GM23248 (cell line): Measurements from ENCODE around the gene NF1. TPM values are rescaled to one million over a fixed set of nuclear protein-coding genes. Genes with fewer than 3 reads are reported as not detected.

ENCODE experiments used
- DNase-seq: peaks from one replicate; pipeline ENCODE4 v3.0.0-alpha.2; 2015
- H2AFZ ChIP-seq: fragments of 200-600 bp; sonication (generic); 2 replicates; pipeline ENCODE4 v1.6.1; 2016; ENCODE audit warnings: antibody characterized with exemption
- H3F3A ChIP-seq: fragments of 200-600 bp; sonication (generic); 2 replicates; pipeline ENCODE4 v1.6.1; 2016; ENCODE audit warnings: mild to moderate bottlenecking, antibody characterized with exemption, mixed run types; ENCODE audit not compliant: insufficient read depth
- H3K27ac ChIP-seq: fragments of 200-600 bp; sonication (generic); 2 replicates; pipeline ENCODE4 v1.5.1; 2016; ENCODE audit warnings: mild to moderate bottlenecking
- H3K27me3 ChIP-seq: fragments of 200-600 bp; sonication (generic); replicated peaks from 2 replicates; pipeline ENCODE4 v1.6.1; 2016; ENCODE audit warnings: mild to moderate bottlenecking; ENCODE audit not compliant: insufficient read depth
- H3K36me3 ChIP-seq: fragments of 200-600 bp; sonication (generic); 2 replicates; pipeline ENCODE4 v1.6.1; 2016; ENCODE audit warnings: low read depth, mild to moderate bottlenecking
- H3K4me1 ChIP-seq: fragments of 200-600 bp; sonication (generic); 2 replicates; pipeline ENCODE4 v1.6.1; 2016; ENCODE audit warnings: mild to moderate bottlenecking; ENCODE audit not compliant: insufficient read depth
- H3K4me2 ChIP-seq: fragments of 200-600 bp; sonication (generic); one replicate; pipeline ENCODE4 v1.6.1; 2016; ENCODE audit warnings: mild to moderate bottlenecking; ENCODE audit not compliant: unreplicated experiment
- H3K4me3 ChIP-seq: fragments of 200-600 bp; sonication (generic); 2 replicates; pipeline ENCODE4 v1.5.1; 2016; ENCODE audit warnings: mild to moderate bottlenecking
- H3K79me2 ChIP-seq: fragments of 200-600 bp; sonication (generic); 2 replicates; pipeline ENCODE4 v1.6.1; 2016; ENCODE audit warnings: mild to moderate bottlenecking; ENCODE audit not compliant: insufficient read depth
- H3K9ac ChIP-seq: fragments of 200-600 bp; sonication (generic); 2 replicates; pipeline ENCODE4 v1.6.1; 2016; ENCODE audit warnings: mild to moderate bottlenecking
- H3K9me2 ChIP-seq: fragments of 200-600 bp; sonication (generic); 2 replicates; pipeline ENCODE4 v1.6.1; 2016; ENCODE audit warnings: mixed run types, mild to moderate bottlenecking, moderate library complexity; ENCODE audit not compliant: insufficient read depth
- H3K9me3 ChIP-seq: fragments of 200-600 bp; sonication (generic); one replicate; pipeline ENCODE4 v1.6.1; 2017; ENCODE audit warnings: low read depth
- H4K20me1 ChIP-seq: fragments of 200-600 bp; sonication (generic); 2 replicates; pipeline ENCODE4 v1.6.0; 2016; ENCODE audit not compliant: insufficient read depth
- EZH2 ChIP-seq: fragments of 200-600 bp; sonication (generic); IDR thresholded peaks from 2 replicates; pipeline ENCODE4 v1.6.1; 2018; ENCODE audit warnings: antibody characterized with exemption, mild to moderate bottlenecking; ENCODE audit not compliant: insufficient read depth, poor library complexity, severe bottlenecking
- EZH2phosphoT487 ChIP-seq: fragments of 200-600 bp; sonication (generic); IDR thresholded peaks from 2 replicates; pipeline ENCODE4 v1.6.1; 2018; ENCODE audit warnings: antibody characterized with exemption, moderate library complexity, mild to moderate bottlenecking, low read depth; ENCODE audit not compliant: insufficient read depth
- WGBS, 2 experiments: methylation state at CpG; one replicate each; pipeline ENCODE4 v1.1.6; 2015 to 2017; ENCODE audit warnings: low lambda C conversion rate in 2 of 2, low coverage in 1 of 2; ENCODE audit errors: missing lambda C conversion rate in 2 of 2; 5-methylcytosine and 5-hydroxymethylcytosine counted together
- in situ Hi-C: fragments of 300-500 bp; cut with MboI; formaldehyde crosslinking; loops from 2 replicates; pipeline ENCODE4 v1.15.0; 2020
- polyA plus RNA-seq: library from polyadenylated mRNA; unstranded; fragments of >200 nt; fragmentation: Nextera tagmentation; extraction: Ambion mirVana; gene quantifications from 2 replicates; pipeline ENCODE4 v1.2.1, GENCODE V29; 2016
- total RNA-seq: library from RNA; depleted of rRNA; stranded (reverse); fragments of >200 nt; shearing (Covaris generic); gene quantifications from 2 replicates; pipeline ENCODE4 v1.2.3, GENCODE V29; 2014

NF1 gene
- total and polyA plus RNA-seq, 2 experiments from 2014 or later = 6.1 to 24.4 TPM

GRCh38 chr17:31211352-31212012, 116.7 kb downstream of the NF1 start:
- H3K9me2 ChIP-seq = no peaks in the 10 kb centered on the region
- H4K20me1 ChIP-seq = no peaks in the 10 kb centered on the region
- H3K27me3 ChIP-seq = no peaks in the 10 kb centered on the region
- no peak overlapping the region for H3K4me3 ChIP-seq
- H3K4me1 ChIP-seq = peaks cover 13% of the 10 kb centered on the region
- in situ Hi-C loops = loop anchor here (10.0 kb wide), 1 partner anchor 197 kb away; no protein-coding TSS in a partner anchor
- H3K9ac ChIP-seq = no peak overlapping the region
- H3K27ac ChIP-seq = no peak overlapping the region
- H2AFZ ChIP-seq = no peak overlapping the region
- no peak overlapping the region for H3K4me2 ChIP-seq
- H3K36me3 ChIP-seq = no peaks in the 10 kb centered on the region; the same call in 1 of the 2 replicates
- H3K9me3 ChIP-seq = no peaks in the 10 kb centered on the region
- H3K79me2 ChIP-seq = no peaks in the 10 kb centered on the region; the same call in 1 of the 2 replicates
- peaks cover 18% of the 10 kb centered on the region for H3F3A ChIP-seq
- DNase-seq = peak; percentile 47
- TF ChIP-seq EZH2 (no peak), EZH2phosphoT487 (no peak)

GRCh38 chr17:31216031-31216751, 121.4 kb downstream of the NF1 start:
- Histone ChIP-seq H3K27me3 (no peaks in the 10 kb centered on the region), H4K20me1 (no peaks in the 10 kb centered on the region), H3F3A (peaks cover 25% of the 10 kb centered on the region), H3K9me2 (no peaks in the 10 kb centered on the region), H3K4me2 (peak overlapping the region; percentile 79), H3K9ac (peak overlapping the region; percentile 27), H3K4me3 (peak overlapping the region; percentile 37), H3K4me1 (peaks cover 22% of the 10 kb centered on the region), H2AFZ (0 out of 2 replicates have a peak overlapping the region, but pooled peaks have one; percentile 8), H3K27ac (peak overlapping the region; percentile 47), H3K36me3 (peaks cover 12% of the 10 kb centered on the region), H3K9me3 (no peaks in the 10 kb centered on the region), H3K79me2 (no peaks in the 10 kb centered on the region)
- peak; percentile 87 for DNase-seq
- WGBS, 2 experiments = 39 to 40% methylated on average over 5 of the region's 5 CpGs
- TF ChIP-seq EZH2 = no peak
- TF ChIP-seq EZH2phosphoT487 = 0 out of 2 replicates have a peak, but pooled peaks have one; percentile 41
- in situ Hi-C loops = loop anchor here (10.0 kb wide), 1 partner anchor 201 kb away; no protein-coding TSS in a partner anchor

- H3K4me3 ChIP-seq = no peak overlapping the region
- no peaks in the 10 kb centered on the region for H3K4me1 ChIP-seq
- H3F3A ChIP-seq = no peaks in the 10 kb centered on the region
- in situ Hi-C loops = no loop called here
- no peak overlapping the region for H3K4me2 ChIP-seq
- H3K79me2 ChIP-seq = no peaks in the 10 kb centered on the region
- no peak overlapping the region for H2AFZ ChIP-seq
- H3K27me3 ChIP-seq = no peaks in the 10 kb centered on the region
- DNase-seq = no peak
- TF ChIP-seq EZH2 = no peak
- TF ChIP-seq EZH2phosphoT487 = no peak
- H3K9me3 ChIP-seq = no peaks in the 10 kb centered on the region
- H3K36me3 ChIP-seq = peaks cover 32% of the 10 kb centered on the region
- H4K20me1 ChIP-seq = no peaks in the 10 kb centered on the region
- 83 to 93% methylated on average over 1 of the region's 1 CpG for WGBS, 2 experiments
- no peaks in the 10 kb centered on the region for H3K9me2 ChIP-seq
- H3K9ac ChIP-seq = no peak overlapping the region
- H3K27ac ChIP-seq = no peak overlapping the region
Measured at GRCh38 chr17:31224366-31224765, 129.6 kb downstream of the NF1 start.

- no peak for DNase-seq
- Histone ChIP-seq H3K79me2 (no peaks in the 10 kb centered on the region), H3K4me2 (no peak overlapping the region), H3K9me2 (no peaks in the 10 kb centered on the region), H2AFZ (no peak overlapping the region), H3F3A (no peaks in the 10 kb centered on the region), H3K36me3 (peaks cover 34% of the 10 kb centered on the region), H3K27me3 (no peaks in the 10 kb centered on the region), H3K4me1 (no peaks in the 10 kb centered on the region), H4K20me1 (no peaks in the 10 kb centered on the region), H3K9ac (no peak overlapping the region), H3K4me3 (no peak overlapping the region), H3K27ac (no peak overlapping the region), H3K9me3 (no peaks in the 10 kb centered on the region)
- 96 to 100% methylated on average over 2 of the region's 2 CpGs for WGBS, 2 experiments
- in situ Hi-C loops = no loop called here
- TF ChIP-seq EZH2 (no peak), EZH2phosphoT487 (no peak)
Measured at GRCh38 chr17:31225831-31226230, 131.1 kb downstream of the NF1 start.
